Activated CD4-positive, alpha-beta T cell treated with anti-CD3 and anti-CD28 coated beads, Interleukin-2, amount 50 U/mL, for 1 hour (primary cell): ENCODE results near the gene PDGFC.
"Not testable (repeated sequence)": the region's sequence is repeated elsewhere in the genome, so short reads cannot be mapped to it uniquely, and the experiment has no call there.

Experiments used
- DNase-seq: peaks from one replicate; pipeline ENCODE4 v3.0.0-alpha.2; 2020

PDGFC gene

DNA sequence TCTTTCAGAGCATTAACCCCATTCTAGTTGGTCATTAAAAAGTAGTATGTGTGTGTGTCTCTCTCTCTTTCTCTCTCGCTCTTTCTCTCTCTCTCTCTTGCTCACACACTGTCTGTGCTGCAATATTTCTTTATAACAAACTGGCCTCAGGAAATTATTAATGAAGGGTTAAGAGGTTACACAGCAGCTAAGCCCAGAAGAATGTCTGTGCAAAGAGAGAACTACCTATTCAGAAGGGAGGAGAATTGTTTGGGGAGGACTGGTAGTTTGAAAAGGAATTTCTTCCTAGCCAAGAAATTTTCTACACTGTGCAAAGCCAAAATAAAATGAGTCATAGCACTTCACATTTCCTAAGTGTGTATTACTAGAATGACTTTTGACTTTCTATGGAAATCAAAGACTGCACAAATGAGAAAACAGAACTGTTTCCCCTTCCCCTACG, 22.2 kb downstream of the PDGFC start:
- no peak for DNase-seq

GRCh38 chr4:156948738-156949137, 22.9 kb downstream of the PDGFC start:
- no peak for DNase-seq

DNA sequence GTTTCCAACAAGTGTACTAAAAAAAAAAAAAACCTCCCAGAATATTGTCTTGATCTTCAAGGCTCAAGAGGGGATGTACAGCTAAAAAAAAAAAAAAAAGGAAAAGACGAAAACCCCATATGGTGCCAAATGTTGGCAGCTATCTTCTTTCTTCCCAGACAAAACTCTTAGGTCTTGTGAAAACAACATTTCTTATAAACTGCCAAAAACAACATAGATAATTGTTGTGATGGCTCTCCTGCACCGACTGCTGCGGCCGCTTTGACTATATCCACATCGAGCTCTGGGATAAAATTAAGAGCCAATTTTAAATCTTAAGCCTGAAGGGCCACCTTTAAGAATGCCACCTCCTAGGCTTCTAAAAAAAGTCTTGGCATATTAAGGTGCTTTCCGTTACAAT, 23.5 kb downstream of the PDGFC start:
- DNase-seq, result no peak

- no peak for DNase-seq
These were observed 24.8 kb downstream of the PDGFC start for GRCh38 chr4:156946516-156947424.

- DNase-seq, result no peak
These were observed 26.1 kb downstream of the PDGFC start for GRCh38 chr4:156945532-156945931.

DNA sequence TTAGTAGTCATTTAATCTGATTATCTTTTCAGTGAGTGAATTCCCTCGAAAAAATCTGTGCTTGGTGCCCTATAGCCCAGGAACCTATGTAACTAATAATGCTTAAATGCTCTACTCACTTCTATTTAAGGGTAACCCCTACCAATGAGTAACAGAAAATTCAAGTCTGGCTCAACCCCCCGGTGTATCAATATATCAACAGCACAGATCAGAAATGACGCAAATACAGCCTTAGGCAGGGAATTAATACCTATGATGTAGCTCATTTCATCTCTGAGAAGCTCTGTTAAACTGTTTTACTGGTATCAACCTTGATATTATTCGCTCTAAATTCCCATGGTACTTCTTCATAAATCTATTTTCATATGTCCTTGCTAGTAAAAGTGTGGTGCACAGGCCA, 28.6 kb downstream of the PDGFC start:
- DNase-seq, result no peak

- no peak for DNase-seq
These were observed 29.6 kb downstream of the PDGFC start for GRCh38 chr4:156941940-156942548.

DNA sequence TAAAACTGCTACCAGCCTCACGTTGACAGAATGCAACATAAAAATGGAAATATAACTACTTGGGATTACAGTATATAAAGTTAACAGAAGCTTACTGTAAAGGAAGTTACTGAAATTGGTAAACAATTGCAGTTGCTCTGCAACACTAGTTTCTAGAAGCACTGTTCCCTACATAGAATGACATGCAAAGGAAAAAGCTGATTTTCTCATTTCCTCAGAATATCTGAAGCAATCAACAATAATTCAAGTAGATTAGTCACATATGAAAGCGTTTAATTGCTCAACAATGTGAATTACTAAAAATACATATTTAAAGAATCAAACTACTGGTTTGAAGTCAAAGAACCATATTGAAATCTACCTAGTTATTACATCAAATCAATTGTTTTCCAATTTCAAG, 31.8 kb downstream of the PDGFC start:
- no peak for DNase-seq

GRCh38 chr4:156939139-156939538, 32.5 kb downstream of the PDGFC start:
- no peak for DNase-seq

DNA sequence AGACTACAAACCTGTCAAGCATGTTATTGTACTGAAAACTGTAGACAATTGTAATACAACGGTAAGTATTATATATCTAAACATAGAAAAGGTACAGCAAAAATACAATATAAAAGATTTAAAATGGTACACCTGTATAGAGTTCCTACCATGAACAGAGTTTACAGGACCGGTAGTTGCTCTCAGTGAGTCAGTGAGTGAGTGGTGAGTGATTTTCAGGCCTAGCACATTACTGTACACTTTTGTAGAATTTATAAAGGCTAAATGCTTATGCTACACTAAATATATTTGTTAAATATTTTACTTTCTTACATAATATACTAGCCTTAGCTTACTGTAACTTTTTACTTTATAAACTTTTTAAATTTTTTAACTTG, 37.4 kb downstream of the PDGFC start:
- no peak for DNase-seq

- DNase-seq, result no peak
These were observed 37.9 kb downstream of the PDGFC start for GRCh38 chr4:156933633-156934258.

DNA sequence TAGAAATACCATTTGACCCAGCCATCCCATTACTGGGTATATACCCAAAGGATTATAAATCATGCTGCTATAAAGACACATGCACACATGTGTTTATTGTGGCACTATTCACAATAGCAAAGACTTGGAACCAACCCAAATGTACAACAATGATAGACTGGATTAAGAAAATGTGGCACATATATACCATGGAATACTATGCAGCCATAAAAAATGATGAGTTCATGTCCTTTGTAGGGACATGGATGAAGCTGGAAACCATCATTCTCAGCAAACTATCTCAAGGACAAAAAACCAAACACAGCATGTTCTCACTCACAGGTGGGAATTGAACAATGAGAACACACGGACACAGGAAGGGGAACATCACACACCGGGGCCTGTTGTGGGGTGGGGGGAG, 39.2 kb downstream of the PDGFC start:
- DNase-seq, result not testable (repeated sequence)

- DNase-seq, result no peak
These were observed 40.3 kb downstream of the PDGFC start for GRCh38 chr4:156931267-156931666.

GRCh38 chr4:156929386-156930105, 42.1 kb downstream of the PDGFC start:
- no peak for DNase-seq

GRCh38 chr4:156924774-156925315, 46.8 kb downstream of the PDGFC start:
- DNase-seq, result no peak

DNA sequence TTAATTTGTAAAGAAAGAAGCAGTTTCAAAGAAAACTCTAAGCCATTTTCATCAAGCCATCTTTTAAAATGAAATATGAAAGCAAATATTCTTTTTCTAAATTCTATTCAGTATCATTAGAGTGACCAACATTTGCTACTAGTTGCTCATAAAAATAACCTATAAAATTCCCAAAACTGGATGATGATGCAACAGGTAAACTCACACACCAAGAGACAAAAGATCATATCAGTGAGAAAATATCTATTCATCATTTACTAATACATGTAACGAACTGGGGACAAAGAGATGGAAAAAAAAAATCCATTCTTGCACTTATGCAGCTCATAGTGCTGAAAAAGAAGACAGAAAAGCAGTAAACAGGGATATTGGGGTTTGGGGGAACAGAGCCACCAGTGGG, 48.1 kb downstream of the PDGFC start:
- no peak for DNase-seq

GRCh38 chr4:156915221-156915620, 56.4 kb downstream of the PDGFC start:
- DNase-seq, result no peak

- no peak for DNase-seq
These were observed 58.4 kb downstream of the PDGFC start for GRCh38 chr4:156913234-156913633.

- DNase-seq, result no peak
These were observed 62.6 kb downstream of the PDGFC start for GRCh38 chr4:156909010-156909409.

GRCh38 chr4:156906325-156906724, 65.3 kb downstream of the PDGFC start:
- no peak for DNase-seq

GRCh38 chr4:156901871-156902270, 69.7 kb downstream of the PDGFC start:
- DNase-seq, result no peak

GRCh38 chr4:156898373-156899117, 73.1 kb downstream of the PDGFC start:
- no peak for DNase-seq
